Ishikawa (cell line): ENCODE data around the gene TTC4.

Experiments
- CEBPB ChIP-seq: IDR thresholded peaks from 2 replicates; pipeline ENCODE4 v1.6.1; 2012
- CREB1 ChIP-seq: IDR thresholded peaks from 2 replicates; pipeline ENCODE4 v1.6.1; 2012; ENCODE audit warnings: low read depth
- EGR1 ChIP-seq: IDR thresholded peaks from 2 replicates; pipeline ENCODE4 v1.6.1; 2012
- EP300 ChIP-seq: IDR thresholded peaks from 2 replicates; pipeline ENCODE4 v1.6.1; 2012; ENCODE audit warnings: borderline replicate concordance
- FOXM1 ChIP-seq: IDR thresholded peaks from 2 replicates; pipeline ENCODE4 v1.6.1; 2012; ENCODE audit warnings: low read depth, borderline replicate concordance
- NFIC ChIP-seq: IDR thresholded peaks from 2 replicates; pipeline ENCODE4 v1.6.1; 2012
- RAD21 ChIP-seq: IDR thresholded peaks from 2 replicates; pipeline ENCODE4 v1.6.1; 2012; ENCODE audit warnings: low read depth
- TAF1 ChIP-seq: IDR thresholded peaks from 2 replicates; pipeline ENCODE4 v1.6.1; 2012; ENCODE audit warnings: low read depth, mild to moderate bottlenecking
- TCF12 ChIP-seq: IDR thresholded peaks from 2 replicates; pipeline ENCODE4 v1.6.1; 2012; ENCODE audit warnings: low read depth
- TEAD4 ChIP-seq: IDR thresholded peaks from 2 replicates; pipeline ENCODE4 v1.6.1; 2012
- USF1 ChIP-seq: IDR thresholded peaks from 2 replicates; pipeline ENCODE4 v1.6.1; 2012
- YY1 ChIP-seq: IDR thresholded peaks from 2 replicates; pipeline ENCODE4 v1.6.1; 2012; ENCODE audit warnings: low read depth
- ZBTB7A ChIP-seq: IDR thresholded peaks from 2 replicates; pipeline ENCODE4 v1.6.1; 2012; ENCODE audit warnings: low read depth
- TF ChIP-seq, protein P1 (sequence below): IDR thresholded peaks from 2 replicates; pipeline ENCODE4 v1.6.1; 2012
- TF ChIP-seq, protein P2 (sequence below): IDR thresholded peaks from 2 replicates; pipeline ENCODE4 v1.6.1; 2012; ENCODE audit warnings: low read depth, mild to moderate bottlenecking

The TTC4 gene

GRCh38 chr1:54678776-54679643, 36.7 kb upstream of the TTC4 start:
- no peak for TF ChIP-seq TCF12
- no peak for TF ChIP-seq YY1
- no peak for TF ChIP-seq USF1

- no peak for TF ChIP-seq EP300
- no peak for TF ChIP-seq CEBPB
- TF ChIP-seq USF1: no peak
- TF ChIP-seq, protein P1, sequence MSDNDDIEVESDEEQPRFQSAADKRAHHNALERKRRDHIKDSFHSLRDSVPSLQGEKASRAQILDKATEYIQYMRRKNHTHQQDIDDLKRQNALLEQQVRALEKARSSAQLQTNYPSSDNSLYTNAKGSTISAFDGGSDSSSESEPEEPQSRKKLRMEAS: no peak
- TF ChIP-seq TAF1: no peak
- no peak for TF ChIP-seq FOXM1
- no peak for TF ChIP-seq YY1
- TF ChIP-seq EGR1: no peak
- no peak for TF ChIP-seq TCF12
- TF ChIP-seq TEAD4: no peak
Measured at GRCh38 chr1:54679706-54680105, 36.0 kb upstream of the TTC4 start.

- no peak for TF ChIP-seq ZBTB7A
- TF ChIP-seq, protein P1: no peak
- no peak for TF ChIP-seq TCF12
- no peak for TF ChIP-seq TEAD4
- TF ChIP-seq, protein P2, sequence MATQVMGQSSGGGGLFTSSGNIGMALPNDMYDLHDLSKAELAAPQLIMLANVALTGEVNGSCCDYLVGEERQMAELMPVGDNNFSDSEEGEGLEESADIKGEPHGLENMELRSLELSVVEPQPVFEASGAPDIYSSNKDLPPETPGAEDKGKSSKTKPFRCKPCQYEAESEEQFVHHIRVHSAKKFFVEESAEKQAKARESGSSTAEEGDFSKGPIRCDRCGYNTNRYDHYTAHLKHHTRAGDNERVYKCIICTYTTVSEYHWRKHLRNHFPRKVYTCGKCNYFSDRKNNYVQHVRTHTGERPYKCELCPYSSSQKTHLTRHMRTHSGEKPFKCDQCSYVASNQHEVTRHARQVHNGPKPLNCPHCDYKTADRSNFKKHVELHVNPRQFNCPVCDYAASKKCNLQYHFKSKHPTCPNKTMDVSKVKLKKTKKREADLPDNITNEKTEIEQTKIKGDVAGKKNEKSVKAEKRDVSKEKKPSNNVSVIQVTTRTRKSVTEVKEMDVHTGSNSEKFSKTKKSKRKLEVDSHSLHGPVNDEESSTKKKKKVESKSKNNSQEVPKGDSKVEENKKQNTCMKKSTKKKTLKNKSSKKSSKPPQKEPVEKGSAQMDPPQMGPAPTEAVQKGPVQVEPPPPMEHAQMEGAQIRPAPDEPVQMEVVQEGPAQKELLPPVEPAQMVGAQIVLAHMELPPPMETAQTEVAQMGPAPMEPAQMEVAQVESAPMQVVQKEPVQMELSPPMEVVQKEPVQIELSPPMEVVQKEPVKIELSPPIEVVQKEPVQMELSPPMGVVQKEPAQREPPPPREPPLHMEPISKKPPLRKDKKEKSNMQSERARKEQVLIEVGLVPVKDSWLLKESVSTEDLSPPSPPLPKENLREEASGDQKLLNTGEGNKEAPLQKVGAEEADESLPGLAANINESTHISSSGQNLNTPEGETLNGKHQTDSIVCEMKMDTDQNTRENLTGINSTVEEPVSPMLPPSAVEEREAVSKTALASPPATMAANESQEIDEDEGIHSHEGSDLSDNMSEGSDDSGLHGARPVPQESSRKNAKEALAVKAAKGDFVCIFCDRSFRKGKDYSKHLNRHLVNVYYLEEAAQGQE: no peak
- no peak for TF ChIP-seq FOXM1
- TF ChIP-seq EGR1: no peak
- TF ChIP-seq CREB1: no peak
- TF ChIP-seq YY1: no peak
- TF ChIP-seq NFIC: no peak
- no peak for TF ChIP-seq EP300
- no peak for TF ChIP-seq RAD21
- no peak for TF ChIP-seq USF1
- no peak for TF ChIP-seq TAF1
- no peak for TF ChIP-seq CEBPB
Measured at GRCh38 chr1:54680387-54680786, 35.3 kb upstream of the TTC4 start.

DNA sequence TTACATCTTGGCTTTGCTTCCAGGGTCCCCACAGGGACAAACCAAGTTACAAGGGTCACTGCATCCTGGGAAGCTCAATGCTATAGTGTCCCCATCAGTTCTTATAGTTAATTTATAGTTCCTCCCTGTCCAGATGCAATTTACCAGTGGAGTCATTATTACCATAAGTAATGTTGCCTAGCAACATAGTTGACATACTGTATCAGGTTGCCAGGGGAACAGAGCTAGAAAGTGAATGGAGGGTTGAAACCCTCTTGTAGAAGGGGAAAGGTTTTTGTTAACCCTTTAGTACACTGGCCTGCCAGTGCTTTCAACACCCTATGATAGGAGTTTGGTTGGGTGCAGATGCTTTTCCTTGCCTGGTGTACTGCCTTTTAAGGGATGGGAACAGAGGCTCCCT, 34.3 kb upstream of the TTC4 start:
- TF ChIP-seq RAD21: no peak
- TF ChIP-seq EGR1: no peak
- no peak for TF ChIP-seq TCF12
- no peak for TF ChIP-seq EP300
- no peak for TF ChIP-seq YY1
- TF ChIP-seq, protein P1: no peak
- TF ChIP-seq, protein P2: no peak
- TF ChIP-seq USF1: no peak
- no peak for TF ChIP-seq ZBTB7A
- TF ChIP-seq TEAD4: no peak
- TF ChIP-seq TAF1: no peak
- no peak for TF ChIP-seq CEBPB
- TF ChIP-seq CREB1: no peak
- TF ChIP-seq NFIC: no peak
- no peak for TF ChIP-seq FOXM1

- TF ChIP-seq, protein P1: no peak
- TF ChIP-seq FOXM1: no peak
- TF ChIP-seq ZBTB7A: no peak
- no peak for TF ChIP-seq TAF1
- no peak for TF ChIP-seq EP300
- TF ChIP-seq TCF12: no peak
- TF ChIP-seq RAD21: no peak
- no peak for TF ChIP-seq YY1
- no peak for TF ChIP-seq USF1
- no peak for TF ChIP-seq CREB1
- TF ChIP-seq NFIC: no peak
- TF ChIP-seq TEAD4: no peak
- no peak for TF ChIP-seq EGR1
- TF ChIP-seq CEBPB: no peak
- TF ChIP-seq, protein P2: no peak
Measured at GRCh38 chr1:54683453-54683852, 32.2 kb upstream of the TTC4 start.
